ENCODE results near the gene GGT5.
A peak's percentile ranks its signal among the peaks of the same experiment; 100 is the strongest.
"Not testable (repeated sequence)": the region's sequence is repeated elsewhere in the genome, so short reads cannot be mapped to it uniquely, and the experiment has no call there.

Gene GGT5, protein sequence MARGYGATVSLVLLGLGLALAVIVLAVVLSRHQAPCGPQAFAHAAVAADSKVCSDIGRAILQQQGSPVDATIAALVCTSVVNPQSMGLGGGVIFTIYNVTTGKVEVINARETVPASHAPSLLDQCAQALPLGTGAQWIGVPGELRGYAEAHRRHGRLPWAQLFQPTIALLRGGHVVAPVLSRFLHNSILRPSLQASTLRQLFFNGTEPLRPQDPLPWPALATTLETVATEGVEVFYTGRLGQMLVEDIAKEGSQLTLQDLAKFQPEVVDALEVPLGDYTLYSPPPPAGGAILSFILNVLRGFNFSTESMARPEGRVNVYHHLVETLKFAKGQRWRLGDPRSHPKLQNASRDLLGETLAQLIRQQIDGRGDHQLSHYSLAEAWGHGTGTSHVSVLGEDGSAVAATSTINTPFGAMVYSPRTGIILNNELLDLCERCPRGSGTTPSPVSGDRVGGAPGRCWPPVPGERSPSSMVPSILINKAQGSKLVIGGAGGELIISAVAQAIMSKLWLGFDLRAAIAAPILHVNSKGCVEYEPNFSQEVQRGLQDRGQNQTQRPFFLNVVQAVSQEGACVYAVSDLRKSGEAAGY

GRCh38 chr22:24245030-24245431 is at the start of gene GGT5:
TSS of gene GGT5 (minus strand) at chr22:24245082. CDS start at chr22:24244725, 357 bp downstream.
- DNase-seq, result not testable (repeated sequence)

DNA sequence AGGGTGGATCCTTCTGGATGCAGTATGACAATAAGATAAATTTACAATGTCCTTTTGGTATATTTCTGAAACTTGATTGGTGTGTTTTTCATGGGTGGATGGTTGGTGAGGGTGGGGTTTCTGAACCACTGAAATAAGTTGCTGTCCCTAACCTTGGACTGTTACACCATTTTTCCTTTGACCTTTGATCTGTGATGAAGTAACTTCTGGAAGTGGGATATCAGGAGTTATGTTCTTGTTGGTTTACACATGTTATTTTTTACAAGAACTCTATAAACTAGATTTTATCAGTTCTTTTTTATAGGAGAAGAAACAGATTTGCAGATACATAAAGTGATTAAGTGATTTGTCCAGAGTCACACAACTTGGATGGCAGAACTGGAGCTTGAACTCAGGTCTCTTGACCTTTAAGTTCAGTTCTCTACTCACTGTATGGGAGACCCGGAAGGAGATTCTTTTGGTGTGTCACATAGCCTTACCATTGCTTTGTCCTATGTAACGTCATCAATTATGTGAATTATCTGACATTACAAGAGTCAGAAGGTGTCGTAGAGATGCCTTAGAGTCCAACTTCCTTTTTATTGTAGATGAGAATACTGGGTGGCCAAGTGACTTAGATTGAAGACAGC is 47.4 kb upstream of the GGT5 start:
- not testable (repeated sequence) for DNase-seq

GRCh38 chr22:24291515-24292201 is 46.8 kb upstream of the GGT5 start:
- no peak for DNase-seq

- DNase-seq, result no peak
Observed at GRCh38 chr22:24290459-24290858, 45.6 kb upstream of the GGT5 start.

- no peak for DNase-seq
Observed at GRCh38 chr22:24289741-24290163, 44.9 kb upstream of the GGT5 start.

- DNase-seq, result no peak
Observed at GRCh38 chr22:24289114-24289513, 44.2 kb upstream of the GGT5 start.

GRCh38 chr22:24287801-24288200 is 42.9 kb upstream of the GGT5 start:
- not testable (repeated sequence) for DNase-seq

GRCh38 chr22:24287212-24287611 is 42.3 kb upstream of the GGT5 start:
- DNase-seq, result not testable (repeated sequence)

DNA sequence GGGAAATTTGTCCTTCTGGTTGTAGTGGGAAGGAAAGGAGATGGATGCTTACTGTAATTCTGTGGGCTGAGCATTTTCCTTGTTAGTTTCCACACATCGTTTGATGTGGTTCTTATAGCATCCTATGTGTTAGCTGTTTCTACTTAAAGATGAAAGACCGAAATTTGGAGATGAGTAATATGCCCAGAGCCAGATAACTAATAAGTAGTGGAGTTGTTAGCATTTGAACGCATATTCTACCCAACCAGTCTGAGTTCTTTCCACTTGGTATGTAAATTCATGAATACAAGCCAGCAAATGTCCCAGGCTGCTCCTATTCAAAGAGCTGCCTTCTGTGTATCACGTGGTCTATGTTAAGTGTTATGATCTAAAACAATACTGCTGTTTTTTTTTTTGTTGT is 40.4 kb upstream of the GGT5 start:
- no peak for DNase-seq

- DNase-seq, result no peak
Observed at GRCh38 chr22:24284747-24285203, 39.9 kb upstream of the GGT5 start.

DNA sequence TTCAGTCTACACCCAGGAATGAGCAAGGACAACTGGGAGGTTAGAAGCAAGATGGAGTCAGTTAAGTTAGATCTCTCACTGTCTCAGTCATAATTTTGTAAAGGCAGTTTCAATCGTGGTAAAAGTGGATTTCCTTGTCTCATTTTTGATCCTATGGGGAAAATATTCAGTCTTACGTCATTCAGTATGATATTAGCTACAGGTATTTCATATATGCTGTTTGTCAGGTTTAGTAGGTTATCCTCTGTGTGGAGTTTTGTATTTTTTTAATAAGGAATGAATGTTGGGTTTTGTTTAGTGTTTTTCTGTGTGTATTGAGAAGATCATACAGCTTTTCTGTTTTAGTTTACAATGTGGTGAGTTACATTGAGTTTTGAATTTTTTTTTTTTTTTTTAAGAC is 37.5 kb upstream of the GGT5 start:
- DNase-seq, result no peak

GRCh38 chr22:24280363-24280762 is 35.5 kb upstream of the GGT5 start:
- not testable (repeated sequence) for DNase-seq

DNA sequence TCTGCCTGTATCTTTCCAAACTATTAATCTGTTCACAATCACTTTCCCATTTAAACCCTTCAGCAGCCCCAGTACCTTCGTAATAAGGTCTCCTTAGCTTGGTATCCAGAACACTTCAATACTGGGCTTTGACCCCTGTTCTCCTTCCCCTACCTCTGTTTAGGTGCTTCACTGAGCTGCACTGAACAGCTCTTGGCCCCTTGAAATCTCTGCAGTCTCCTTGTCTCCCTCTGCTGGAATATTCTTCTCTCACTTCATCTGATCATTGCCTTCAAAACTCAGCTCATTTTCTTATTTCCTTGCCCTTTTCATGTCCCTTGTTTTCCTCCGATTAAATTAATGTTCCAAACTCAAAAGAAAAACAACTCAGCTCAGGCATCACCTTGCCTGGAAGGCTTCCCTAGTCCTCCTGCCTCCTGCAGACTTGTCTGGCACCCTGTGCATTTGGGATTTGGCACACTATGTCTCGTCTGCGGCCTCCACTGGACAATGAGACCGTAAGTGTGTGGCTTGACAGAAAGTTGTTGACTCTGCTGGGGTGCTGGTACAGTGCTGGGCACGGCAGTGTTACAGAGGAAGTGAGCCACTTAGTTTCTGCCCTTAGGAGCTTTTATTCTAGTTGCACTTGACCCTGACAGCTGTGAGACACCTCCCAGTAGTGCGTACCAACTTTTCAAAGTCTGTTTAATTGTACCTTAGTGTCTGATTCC is 30.0 kb upstream of the GGT5 start:
- not testable (repeated sequence) for DNase-seq

- DNase-seq, result not testable (repeated sequence)
Observed at GRCh38 chr22:24273906-24274305, 29.0 kb upstream of the GGT5 start.

GRCh38 chr22:24273031-24273430 is 28.1 kb upstream of the GGT5 start:
- DNase-seq, result not testable (repeated sequence)

- no peak for DNase-seq
Observed at GRCh38 chr22:24271386-24271854, 26.5 kb upstream of the GGT5 start.

DNA sequence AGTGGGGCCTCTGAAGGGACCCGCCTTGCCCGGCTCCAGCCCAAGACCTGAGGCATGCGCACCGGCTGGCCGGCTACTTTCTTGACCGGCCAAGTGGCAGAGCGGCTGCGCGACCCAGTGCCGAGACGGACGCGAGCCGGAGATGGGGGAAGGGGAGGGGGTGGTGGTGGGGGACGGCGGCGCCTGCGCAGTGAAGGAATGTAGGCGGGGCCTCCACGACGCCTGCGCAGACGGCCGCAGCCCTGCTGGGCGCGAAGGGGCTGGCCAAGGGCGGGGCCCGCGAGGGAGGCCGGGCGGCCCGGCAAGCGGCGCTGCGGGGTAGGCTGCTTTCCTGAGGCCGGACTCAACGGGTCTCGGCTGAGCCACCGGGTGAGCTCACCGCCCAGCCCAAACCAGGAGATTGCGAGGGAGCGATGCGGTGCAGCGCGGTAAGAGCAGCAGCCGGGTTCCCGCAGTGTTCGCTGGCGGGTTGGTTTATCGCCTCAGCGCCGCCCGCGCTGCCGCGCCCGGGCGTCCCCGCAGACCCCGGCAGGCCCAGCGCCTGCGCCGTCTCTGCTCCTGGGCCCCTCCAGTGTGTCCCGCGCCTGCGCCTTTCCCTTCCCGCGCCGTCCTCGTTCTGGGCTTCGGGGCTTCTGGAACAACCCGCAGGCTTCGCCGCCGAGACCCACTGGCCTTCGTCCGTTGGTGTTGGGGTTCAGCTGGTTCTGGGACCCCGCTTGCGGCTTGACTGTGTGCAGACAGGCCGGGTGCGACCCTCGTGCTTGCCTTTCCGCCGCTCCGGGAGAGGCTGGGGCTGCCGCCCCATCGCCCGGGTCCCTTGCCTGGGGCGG is 25.9 kb upstream of the GGT5 start, which contains the start of gene SPECC1L:
SPECC1L (plus strand) TSS at position 276 of the 830 bp plus-strand sequence. CDS start 31,401 bp downstream, outside the sequence.
- DNase-seq, result peak; percentile 73

DNA sequence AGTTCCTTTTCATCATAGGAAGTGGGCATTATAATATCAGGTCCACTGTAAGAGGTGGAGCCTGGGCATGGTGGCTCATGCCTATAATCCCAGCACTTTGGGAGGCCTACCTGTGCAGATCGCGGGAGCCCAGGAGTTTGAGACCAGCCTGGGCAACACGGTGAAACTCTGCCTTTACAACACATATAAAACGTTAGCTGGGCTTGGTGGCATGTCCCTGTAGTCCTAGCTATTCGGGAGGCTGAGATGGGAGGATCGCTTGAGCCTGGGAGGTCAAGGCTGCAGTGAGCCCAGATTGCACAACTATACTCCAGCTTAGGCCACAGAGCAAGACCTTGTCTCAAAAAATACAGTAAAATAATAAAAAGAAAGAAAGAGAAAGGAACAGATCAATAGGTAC is 21.6 kb upstream of the GGT5 start:
- DNase-seq, result not testable (repeated sequence)

DNA sequence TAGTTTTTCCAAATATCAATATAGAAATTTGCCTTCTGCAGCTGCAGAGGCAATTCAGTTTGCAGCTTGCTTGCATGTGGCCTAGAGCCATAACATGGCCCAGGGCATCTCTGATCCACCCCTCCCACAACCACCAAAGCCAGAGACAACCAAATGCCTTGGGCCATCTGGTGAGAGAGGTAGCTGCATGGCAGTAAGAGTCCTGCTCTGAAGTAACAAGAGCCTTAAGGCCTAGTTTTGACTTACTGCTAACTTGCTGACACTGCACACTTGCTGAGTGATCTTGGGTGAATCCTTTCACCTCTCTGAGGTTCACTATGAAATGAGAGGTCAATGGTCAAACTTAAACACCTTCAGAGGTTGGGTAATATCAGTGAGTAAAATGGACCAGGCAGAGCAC is 20.9 kb upstream of the GGT5 start:
- DNase-seq, result no peak

GRCh38 chr22:24264329-24264896 is 19.5 kb upstream of the GGT5 start:
- not testable (repeated sequence) for DNase-seq

DNA sequence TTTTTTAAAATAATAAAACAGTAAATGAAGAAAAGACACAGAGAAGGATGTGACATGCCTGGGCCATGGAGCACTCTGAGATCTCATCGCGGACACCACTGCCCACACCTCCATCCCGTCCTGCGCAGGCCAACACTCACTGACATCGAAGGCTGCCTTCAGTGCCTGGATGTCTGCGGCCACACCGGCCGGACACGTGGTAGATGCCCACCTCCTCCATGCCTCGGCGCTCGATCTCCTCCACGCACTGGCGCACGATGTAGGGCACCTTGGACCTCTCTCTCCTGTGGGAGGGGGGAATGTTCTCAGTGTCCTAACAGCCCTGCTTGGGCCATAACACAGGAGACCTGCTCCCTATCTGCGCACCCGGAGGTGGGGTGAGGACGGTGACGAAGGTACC is 18.6 kb upstream of the GGT5 start:
- DNase-seq, result not testable (repeated sequence)

Data from NCI-H2029 (cell line).